Vagina (tissue), 2 donors: ENCODE data around the gene ANKUB1.
"Not testable (repeated sequence)": the region's sequence is repeated elsewhere in the genome, so short reads cannot be mapped to it uniquely, and the experiment has no call there.

ENCODE experiments used
- POLR2A ChIP-seq, 2 donors: fragments of 450-650 bp; IDR thresholded peaks; one replicate each; pipeline ENCODE4 v1.6.1; 2017; ENCODE audit warnings: antibody characterized with exemption in 2 of 2, mild to moderate bottlenecking in 2 of 2, moderate library complexity in 2 of 2
- POLR2AphosphoS5 ChIP-seq, 2 donors: sonication (generic); formaldehyde crosslinking; IDR thresholded peaks; one replicate each; pipeline ENCODE4 v1.9.0; 2017; ENCODE audit warnings: antibody characterized with exemption in 2 of 2, mild to moderate bottlenecking in 2 of 2, low read depth in 1 of 2; ENCODE audit not compliant: insufficient read depth in 1 of 2
- TF ChIP-seq, protein P1 (sequence below), 3 experiments: fragments of 450-650 bp in 2 of 3; fragments of 200-600 bp in 1 of 3; sonication (generic) in 1 of 3; IDR thresholded peaks; one replicate each; pipeline ENCODE4 v1.5.1; 2017 to 2019; ENCODE audit warnings: antibody characterized with exemption in 3 of 3, mild to moderate bottlenecking in 2 of 3, moderate library complexity in 2 of 3

DNA sequence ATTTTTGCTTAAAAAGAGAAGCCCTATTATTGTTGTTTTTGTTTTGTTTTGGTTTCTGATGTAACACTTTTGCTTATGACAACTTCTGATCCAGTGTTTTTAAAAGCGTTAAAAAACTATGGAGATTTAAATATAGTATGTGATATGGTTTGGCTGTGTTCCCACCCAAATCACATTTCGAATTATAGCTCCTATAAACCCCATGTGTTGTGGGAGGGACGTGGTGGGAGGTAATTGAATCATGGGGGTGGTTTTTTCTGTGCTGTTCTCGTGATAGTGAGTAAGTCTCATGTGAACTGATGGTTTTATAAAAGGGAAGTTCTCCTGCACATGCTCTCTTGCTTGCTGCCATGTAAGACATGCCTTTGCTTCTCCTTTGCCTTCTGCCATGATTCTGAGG is 37.3 kb upstream of the ANKUB1 start:
- TF ChIP-seq, protein P1, sequence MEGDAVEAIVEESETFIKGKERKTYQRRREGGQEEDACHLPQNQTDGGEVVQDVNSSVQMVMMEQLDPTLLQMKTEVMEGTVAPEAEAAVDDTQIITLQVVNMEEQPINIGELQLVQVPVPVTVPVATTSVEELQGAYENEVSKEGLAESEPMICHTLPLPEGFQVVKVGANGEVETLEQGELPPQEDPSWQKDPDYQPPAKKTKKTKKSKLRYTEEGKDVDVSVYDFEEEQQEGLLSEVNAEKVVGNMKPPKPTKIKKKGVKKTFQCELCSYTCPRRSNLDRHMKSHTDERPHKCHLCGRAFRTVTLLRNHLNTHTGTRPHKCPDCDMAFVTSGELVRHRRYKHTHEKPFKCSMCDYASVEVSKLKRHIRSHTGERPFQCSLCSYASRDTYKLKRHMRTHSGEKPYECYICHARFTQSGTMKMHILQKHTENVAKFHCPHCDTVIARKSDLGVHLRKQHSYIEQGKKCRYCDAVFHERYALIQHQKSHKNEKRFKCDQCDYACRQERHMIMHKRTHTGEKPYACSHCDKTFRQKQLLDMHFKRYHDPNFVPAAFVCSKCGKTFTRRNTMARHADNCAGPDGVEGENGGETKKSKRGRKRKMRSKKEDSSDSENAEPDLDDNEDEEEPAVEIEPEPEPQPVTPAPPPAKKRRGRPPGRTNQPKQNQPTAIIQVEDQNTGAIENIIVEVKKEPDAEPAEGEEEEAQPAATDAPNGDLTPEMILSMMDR (IDR thresholded peaks at IDR 0.05): not testable (repeated sequence)
- TF ChIP-seq POLR2AphosphoS5 (IDR thresholded peaks at IDR 0.05; ENCODE audit: insufficient read depth in 1 of 2, low read depth in 1 of 2); POLR2A (IDR thresholded peaks at IDR 0.05): not testable (repeated sequence)
